Measurements from ENCODE around the gene TIPRL.
"Not testable (repeated sequence)": the region's sequence is repeated elsewhere in the genome, so short reads cannot be mapped to it uniquely, and the experiment has no call there.

TIPRL gene

DNA sequence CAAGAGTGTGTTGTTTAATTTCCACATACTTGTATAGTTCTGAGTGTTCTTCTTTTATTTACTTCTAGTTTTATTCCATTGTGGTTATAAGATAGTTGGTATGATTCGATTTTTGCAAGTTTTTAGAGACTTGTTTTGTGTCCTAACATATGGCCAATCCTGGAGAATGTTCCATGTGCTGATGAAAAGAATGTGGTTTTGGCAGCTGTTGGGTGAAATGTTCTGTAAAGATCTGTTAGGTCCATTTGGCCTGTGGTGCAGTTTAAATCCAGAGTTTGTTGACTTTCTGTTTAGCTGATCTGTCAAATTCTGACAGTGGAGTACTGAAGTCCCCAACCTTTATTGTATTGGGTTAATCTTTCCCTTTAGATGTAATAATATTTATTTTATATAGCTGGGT, 19.5 kb upstream of the TIPRL start:
- no peak for DNase-seq (ENCODE audit: low read depth)

DNA sequence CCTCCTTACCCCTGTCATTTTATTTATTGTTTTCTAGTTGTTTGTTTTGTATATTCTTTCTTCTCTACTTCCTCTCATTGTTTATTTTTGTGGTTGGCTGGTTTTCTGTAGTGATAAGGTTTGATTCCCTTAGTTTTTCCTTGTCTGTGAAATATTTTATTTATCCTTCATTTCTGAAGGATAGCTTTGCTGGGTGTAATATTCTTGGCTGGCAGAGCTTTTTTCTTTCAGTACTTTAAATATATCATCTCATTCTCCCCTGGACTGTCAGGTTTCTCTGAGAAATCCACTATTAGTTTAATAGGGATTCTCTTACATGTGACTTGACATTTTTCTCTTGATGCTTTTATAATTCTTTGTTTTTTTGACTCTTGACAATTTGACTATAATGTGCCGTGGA, 18.8 kb upstream of the TIPRL start:
- no peak for DNase-seq (ENCODE audit: low read depth)

DNA sequence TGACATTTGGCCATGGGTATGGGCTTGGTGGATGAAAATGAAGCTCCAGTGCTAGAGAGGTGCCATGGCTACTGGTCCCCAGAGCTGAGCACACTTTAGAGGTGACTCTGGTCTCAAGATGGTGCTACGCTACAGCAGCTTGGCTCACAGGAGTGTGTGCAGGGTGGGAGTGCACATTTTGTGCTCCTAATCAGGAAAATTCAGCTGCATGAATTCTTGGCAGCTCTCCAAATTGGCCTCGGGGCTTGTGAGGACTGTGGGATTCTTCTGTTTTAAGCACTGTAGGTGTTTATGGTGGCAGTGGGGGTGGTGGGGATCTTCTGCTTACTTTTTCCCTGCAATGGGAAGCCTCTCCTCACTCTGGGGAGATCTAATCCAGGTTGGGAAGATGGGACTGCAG, 17.3 kb upstream of the TIPRL start:
- no peak for DNase-seq (ENCODE audit: low read depth)

DNA sequence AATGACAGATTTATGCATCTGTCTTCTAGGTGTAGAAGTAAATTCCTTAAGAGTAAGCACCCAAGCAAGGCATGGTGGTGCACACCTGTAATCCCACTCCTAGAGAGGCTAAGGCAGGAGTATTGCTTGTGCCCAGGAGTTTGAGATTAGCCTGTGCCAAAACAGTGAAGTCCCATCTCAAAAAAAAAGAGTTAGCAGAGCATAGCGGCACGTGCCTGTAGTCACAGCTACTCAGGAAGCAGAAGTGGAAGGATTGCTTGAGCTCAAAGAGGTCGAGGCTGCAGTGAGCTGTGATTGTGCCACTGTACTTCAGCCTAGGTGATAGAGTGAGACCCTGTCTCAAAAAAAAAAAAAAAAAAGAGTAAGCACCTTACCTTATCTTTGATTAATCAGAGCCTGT, 15.1 kb upstream of the TIPRL start:
- no peak for DNase-seq (ENCODE audit: low read depth)

DNA sequence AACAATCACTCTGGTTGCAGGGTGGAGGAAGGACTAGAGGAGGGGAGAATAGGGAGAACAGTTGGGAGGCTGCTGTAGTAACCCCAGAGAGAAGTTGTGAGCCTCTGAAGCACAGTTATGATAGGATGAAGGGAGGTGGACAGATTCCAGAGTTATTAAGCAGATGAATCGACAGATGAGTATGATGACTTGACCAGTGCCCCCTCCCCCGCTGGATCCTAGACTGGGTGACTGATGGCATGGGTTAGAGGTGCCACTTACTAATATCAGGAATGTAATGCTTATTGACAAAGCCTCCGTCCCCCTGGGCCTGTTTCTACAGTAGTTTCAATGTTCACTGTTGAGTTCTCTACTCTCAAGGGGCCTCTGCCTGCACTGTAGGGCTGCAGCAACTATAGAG, 14.0 kb upstream of the TIPRL start:
- DNase-seq (ENCODE audit: low read depth), result no peak

DNA sequence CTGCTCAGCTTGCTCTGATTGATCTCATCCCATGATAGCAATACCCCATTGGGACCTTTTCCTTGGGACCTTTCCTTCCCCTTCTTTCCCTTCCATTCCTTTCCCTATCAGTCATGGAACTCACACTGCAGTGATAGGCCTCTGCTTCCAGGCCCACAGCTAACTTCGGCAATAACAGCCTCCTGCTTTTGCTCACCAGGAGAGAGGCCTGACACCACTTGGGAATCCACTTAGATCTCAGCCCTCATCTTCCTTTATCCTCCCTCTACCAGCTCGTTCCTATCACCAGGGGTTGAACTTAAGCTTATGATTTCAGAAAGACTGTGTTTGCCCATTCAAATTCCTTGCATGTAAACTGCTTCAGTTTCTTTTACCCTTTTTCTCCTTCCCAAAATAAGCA, 11.0 kb upstream of the TIPRL start:
- DNase-seq (ENCODE audit: low read depth), result no peak

DNA sequence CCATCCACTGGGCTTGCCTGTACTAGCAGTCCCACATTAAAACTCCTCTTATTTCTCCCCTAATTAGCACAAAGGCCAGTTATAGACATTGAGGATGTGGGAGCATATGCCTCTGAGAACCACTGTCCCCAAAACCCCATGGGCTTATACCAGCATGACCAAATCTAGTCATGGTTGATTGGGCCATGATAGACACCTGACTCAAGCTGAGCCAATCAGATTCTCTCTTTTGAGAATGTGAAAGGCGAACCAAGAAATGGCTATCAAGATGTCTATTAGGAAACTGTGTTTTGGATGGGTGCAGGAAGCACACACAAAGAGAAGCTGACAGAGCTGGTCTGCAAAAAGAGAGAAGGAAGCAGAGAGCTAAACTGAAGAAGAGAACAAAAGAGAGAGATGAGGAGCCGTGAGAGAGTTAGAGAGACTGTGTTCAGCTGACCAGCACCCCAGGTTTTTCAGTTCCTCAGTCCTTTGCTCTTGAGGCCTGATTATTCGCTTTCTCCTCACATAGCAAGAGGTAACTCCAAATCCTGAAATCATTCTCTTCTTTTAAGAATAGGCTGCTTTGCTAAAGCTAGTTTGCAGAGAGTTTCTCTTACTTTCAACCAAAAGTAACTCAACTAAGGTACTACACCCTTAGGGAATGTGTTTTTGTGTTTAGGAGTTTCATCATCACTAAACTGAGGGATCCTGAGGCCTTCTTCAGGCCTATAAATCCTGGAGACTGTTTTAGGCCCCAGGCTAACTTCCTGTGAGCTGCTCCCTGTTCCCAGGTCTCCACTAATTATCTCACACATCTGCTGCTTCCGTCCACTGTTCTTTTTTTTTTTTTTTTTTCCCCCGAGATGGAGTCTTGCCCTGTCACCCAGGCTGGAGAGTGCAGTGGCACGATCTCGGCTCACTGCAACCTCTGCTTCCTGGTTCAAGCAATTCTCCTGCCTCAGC, 7.9 kb upstream of the TIPRL start:
- DNase-seq (ENCODE audit: low read depth), result no peak

DNA sequence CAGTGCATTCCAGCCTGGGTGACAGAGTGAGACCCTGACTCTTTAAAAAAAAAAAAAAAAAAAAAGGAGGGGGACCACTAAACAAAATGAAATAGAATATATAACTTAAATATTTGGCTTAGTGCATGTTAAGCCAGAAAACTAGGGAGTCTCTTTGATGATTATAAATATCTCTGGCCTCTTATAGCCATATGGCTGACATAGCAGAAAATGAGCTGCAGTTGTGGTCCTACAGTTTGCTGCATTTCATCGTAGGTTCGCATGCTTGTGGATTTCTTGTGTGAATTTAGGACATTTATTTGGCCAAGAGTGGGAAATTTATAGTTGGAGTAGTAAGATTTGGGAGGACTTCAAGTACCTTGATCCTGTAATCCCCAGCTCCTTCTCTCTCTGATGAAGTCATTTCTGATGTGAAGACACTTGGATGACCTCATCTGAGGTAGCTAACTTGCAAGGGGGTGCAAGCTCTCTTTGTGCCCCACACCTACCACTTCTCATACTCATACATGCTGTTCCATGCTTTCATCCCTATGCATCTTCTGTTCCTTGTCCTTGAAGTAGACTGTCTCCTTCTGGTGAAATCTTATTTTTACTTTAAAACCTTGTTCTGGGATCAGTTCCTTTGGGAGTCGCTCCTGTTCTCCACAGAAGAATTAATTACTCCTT, 6.4 kb upstream of the TIPRL start:
- DNase-seq (ENCODE audit: low read depth), result no peak

DNA sequence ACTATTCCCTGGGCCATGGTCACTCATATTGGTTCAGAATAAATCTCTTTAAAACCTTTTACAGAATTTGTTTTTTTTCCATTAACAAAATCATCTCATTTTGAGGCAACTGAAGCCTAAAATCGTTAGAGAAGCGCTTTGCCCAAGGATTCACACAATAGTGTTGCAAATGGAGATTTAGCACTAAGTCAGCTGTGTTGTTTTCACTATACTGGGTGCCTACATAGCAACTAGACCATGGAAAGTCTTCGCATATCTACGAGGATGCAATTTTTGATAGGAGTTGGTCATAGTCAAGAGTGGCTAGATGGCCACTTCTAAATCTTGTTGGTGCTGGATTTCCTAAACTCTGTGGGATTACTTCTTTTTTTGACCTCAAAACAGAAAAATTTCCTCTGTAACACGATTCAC, 530 bp upstream of the TIPRL start:
- no peak for DNase-seq (ENCODE audit: low read depth)

DNA sequence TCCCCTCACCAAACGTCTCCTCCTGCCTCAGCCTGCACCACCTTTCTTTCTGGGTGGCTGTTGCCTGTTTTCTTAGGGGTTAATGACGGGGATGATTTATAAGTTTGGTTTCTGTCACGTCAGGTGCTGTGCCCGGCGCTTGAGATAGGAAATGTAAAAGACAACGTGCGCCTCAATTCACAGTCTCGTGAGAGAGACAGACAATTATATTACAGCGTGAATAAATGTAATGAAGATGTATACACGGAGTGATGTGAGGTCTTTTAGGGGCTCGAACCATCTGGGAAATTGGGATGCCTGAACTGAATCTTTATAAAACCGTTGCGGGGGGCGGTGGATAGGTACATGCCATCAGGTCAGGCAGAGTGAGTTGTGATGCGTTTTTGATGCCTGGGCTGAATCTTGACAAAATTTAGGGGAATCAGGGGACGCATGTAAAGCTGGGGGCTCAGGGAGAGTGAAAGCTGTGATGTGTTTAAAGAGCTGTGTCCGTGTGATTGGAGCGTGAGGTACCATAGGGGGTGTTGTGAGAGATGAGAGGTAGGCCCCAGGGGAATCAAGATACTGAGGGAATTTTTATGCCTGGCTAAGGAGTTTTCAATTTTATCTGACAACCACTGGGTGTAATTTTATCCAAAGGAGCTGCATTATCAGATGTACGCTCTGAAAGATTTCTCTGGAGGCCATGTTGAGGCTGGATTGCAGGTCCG, 831 bp downstream of the TIPRL start:
- DNase-seq (ENCODE audit: low read depth), result no peak

DNA sequence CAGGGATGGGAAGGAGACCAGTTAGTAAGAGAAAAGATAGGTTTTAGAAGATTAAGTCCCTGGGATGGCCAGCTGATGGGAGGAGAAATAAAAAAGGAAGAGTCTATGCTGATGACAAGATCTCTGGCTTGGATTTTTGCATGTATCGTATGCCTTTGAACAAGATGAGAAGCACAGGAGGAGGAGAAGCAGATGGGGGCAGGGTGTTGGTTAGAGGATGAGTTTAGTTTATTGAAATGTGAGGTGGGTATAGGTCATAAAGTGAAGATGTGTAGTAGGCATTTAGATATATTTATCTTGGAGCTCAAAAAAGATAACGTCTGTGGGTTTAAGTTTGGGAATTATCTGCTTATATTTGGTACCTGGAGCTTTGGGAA, 1.4 kb downstream of the TIPRL start:
- DNase-seq (ENCODE audit: low read depth), result no peak

DNA sequence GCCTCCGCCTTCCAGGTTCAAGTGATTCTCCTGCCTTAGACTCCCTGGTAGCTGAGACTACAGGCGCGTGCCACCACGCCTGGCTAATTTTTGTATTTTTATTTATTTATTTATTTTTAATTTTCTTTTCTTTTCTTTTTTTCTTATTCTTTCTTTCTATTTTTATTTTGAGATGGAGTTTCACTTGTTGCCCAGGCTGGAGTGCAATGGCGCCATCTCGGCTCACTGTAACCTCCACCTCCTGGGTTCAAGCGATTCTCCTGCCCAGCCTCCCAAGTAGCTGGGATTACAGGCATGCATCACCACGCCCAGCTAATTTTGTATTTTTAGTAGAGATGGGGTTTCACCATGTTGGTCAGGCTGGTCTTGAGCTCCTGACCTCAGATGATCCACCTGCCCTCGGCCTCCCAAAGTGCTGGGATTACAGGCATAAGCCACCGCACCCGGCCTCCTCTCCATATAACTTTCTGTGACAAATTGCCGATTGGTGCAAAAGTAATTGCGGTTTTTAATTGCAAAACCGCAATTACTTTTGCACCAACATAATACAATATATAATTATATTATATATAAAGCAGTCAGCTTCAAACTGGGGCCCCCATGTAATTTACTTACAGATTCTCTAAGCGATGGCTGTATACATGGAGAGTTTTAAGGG, 2.4 kb downstream of the TIPRL start:
- DNase-seq (ENCODE audit: low read depth), result not testable (repeated sequence)

DNA sequence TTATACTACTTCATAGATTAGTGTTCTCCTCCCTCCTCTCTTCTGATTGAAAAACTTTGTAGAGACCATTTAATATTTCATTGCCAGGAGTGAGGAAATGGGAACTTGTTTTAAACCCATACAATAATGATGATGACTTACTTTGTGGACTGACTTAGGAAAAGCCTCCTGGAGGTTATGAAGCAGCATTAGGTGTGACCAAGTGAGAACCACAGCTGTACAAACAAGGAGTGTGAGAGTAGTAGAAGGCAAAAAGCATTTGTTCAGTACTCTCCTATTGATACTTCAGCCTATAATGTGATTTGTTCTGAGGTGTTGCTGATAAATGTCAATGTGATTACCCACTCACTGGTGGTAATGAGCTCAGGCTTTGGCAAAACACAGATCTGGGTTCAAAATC, 8.4 kb downstream of the TIPRL start:
- no peak for DNase-seq (ENCODE audit: low read depth)

DNA sequence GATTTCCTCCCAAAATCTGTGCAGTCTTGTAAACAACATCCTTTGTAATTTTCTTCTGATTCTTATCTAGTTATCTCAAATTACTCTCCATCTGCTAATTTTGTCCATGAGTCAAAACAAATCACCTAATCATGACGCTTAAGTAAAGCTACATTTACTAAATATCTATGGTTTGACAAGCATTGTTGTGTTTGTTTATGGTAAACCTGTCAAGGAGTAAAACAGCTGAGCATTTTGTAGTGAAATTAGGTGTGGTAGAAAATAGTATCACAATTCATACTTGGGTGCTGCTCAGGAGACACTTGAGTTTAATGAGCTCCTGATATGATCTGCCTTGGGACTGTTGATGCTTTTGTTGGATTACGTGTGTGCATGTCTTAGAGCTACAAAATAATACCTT, 11.6 kb downstream of the TIPRL start:
- no peak for DNase-seq (ENCODE audit: low read depth)

DNA sequence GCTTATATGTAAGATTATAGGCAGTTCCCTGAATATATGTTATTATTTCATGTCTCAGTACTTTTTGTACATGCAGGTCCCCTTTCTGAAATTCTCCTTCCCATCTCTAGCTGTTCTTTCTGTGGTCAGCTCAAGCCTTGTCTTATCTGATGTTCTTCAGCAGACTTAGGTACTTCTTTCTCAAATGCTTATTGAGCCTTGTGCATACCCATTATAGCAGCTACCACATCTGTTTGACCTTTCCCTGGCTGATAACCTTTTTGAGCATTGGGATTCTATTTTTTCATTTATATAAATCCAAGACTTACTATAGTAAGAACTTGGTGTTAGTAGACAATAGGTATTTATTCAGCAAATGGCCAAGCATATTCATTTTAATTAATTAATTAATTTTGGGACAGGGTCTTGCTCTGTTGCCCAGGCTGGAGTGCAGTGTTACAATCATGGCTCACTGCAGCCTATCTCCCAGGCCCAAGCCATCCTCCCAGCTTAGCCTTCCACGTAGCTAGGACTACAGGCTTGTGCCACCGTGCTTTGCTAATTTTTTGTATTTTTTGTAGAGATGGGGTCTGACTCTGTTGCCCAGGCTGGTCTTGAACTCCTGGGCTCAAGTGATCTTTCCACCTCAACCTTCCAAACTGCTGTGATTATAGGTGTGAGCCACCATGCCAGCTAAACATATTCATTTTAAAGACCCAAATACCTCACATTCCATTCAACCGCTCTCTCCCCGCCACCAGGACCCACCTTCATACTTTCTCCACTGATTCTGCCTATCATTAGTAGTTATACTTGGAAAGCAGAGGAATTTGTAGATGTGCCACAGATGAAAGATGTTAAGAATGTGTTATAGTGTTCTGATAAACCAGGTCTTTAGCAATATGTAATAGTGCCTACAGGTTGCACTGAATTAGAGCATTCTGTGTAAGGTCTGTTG, 16.7 kb downstream of the TIPRL start:
- DNase-seq (ENCODE audit: low read depth), result no peak

DNA sequence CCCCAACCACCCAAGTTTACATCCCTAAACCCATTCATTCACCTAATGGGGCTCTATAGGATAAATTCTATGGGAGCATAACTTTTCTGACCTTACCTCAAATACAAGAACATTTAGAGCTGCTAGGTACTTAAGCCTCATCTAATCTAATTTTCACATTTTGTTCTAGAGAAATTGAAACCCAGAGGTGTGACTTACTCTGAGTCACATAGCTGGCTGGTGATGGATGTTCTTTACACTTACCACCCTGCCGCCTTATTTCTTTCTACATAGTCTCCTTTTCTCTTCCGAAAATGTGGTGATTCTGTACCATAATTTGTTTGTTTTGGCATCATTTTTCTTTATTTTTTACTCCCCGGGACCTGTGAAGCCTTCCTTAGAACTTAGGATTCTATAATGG, 20.3 kb downstream of the TIPRL start:
- no peak for DNase-seq (ENCODE audit: low read depth)

DNA sequence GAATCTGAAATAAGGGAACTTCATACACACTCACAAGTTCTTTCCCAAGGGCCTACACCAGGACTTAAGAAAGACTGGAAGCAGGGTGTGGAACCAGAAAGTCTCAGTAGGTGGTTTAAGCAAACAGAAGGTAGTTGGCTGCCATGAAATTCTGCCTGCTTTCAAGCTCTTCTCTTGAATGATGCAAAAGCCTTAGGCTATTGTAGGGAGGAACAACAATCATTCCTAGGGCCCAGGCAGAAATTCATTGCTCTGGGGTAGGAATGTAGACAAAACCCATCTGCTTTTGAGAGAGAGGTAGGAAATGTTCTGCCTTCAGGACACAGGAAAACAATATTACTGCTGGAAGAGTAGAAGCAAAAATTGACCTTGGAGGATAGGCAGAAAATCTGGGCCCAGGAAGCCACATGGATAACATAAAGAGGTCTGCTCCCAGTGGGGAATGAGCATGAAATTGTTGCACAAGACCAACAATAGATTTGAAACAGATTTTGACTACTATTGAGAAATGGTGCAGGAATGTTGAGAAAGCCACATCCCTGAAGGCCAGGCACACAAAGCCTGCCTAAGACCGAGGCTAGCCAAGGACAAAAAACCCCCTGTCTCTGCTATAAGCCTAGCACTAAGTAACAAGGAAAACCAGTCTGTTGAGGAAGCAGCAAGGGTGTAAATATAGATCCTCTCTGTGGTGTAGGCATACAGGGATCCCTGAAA, 24.3 kb downstream of the TIPRL start:
- no peak for DNase-seq (ENCODE audit: low read depth)

DNA sequence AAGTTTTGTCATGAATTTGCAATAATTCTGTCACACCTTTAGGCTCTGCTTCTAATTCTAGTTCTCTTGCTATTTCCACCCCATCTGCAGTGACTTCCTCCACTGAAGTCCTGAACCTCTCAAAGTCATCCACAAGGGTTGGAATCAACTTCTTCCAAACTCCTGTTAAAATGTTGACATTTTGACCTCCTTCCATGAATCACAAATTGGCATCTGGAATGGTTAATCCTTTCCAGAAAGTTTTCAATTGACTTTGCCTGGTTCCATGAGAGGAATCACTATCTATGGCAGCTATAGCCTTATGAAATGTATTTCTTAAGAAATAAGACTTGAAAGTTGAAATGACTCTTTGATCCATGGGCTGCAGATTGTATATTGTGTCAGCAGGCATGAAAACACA, 27.3 kb downstream of the TIPRL start:
- DNase-seq (ENCODE audit: low read depth), result no peak

DNA sequence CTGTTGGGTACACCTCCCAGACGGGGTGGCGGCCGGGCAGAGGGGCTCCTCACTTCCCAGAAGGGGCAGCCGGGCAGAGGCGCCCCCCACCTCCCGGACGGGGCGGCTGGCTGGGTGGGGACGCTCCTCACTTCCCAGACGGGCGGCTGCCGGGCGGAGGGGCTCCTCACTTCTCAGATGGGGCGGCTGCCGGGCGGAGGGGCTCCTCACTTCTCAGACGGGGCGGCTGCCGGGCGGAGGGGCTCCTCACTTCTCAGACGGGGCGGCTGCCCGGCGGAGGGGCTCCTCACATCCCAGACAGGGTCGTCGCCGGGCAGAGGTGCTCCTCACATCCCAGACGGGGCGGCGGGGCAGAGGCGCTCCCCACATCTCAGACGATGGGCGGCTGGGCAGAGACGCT, 28.9 kb downstream of the TIPRL start:
- not testable (repeated sequence) for DNase-seq (ENCODE audit: low read depth)

DNA sequence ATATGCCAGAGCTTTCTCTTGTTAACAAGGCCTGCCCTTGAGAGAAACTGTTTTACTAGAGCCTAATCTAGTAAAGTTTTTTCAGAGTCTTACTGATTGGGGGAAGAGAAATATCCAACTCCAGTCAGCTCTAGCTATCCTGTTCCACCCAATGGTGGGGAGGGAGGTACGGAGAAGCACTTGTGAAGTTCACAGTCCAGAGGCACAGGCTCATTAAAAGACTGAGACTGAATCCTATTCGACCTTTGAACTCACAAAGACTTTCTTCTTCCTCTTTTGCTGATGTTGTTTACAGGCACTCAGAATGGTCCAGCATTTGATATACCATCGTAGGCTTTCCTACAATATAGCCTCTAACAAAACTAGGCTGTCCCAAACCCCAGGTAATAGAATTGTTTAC, 31.6 kb downstream of the TIPRL start:
- no peak for DNase-seq (ENCODE audit: low read depth)

DNA sequence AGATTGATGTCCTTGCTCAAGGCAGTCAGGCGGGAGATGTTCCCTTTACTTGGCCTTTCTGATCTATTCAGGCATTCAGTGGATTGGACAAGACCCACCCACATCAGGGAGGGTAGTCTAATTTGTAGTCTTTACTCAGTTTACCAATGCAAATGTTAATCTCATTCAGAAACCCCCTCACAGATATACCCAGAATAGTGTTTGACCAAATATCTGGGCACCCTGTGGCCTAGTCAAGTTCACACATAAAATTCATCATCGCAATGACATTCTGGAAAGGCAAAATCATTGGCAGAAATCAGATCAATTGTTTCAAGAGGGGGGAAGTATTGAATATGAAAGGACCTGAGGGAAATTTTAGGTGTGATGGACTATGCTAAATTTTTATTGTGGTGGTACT, 34.6 kb downstream of the TIPRL start:
- no peak for DNase-seq (ENCODE audit: low read depth)

All from stimulated activated CD8-positive, alpha-beta memory T cell treated with anti-CD3 and anti-CD28 coated beads, Interleukin-7, amount 100 ng/mL, for 24 hours (primary cell).